Measurements from ENCODE around the gene WHRN. TPM values are rescaled to one million over a fixed set of nuclear protein-coding genes. Genes with fewer than 3 reads are reported as not detected.

WHRN gene
- total and polyA plus RNA-seq, 2 of the 13 experiments (the other 11 are each of a cell fraction or from before 2014, with no cell fraction given): 2.3 to 5.3 TPM

- POLR2A ChIA-PET: no interaction called here
- intact Hi-C loops (cut with micrococcal nuclease; ENCODE audit: unreplicated experiment): no loop called here
- WGBS (ENCODE audit: low lambda C conversion rate): 96% methylated on average over 6 of the region's 6 CpGs
- TF ChIP-seq MLXIP (CRISPR knock-in tag; IDR thresholded peaks at IDR 0.05; ENCODE audit: borderline replicate concordance): no peak
- no peak for TF ChIP-seq SP4 (CRISPR knock-in tag; IDR thresholded peaks at IDR 0.05)
- TF ChIP-seq FOSL2 (CRISPR knock-in tag; IDR thresholded peaks at IDR 0.05): no peak
- TF ChIP-seq ZNF224 (CRISPR knock-in tag; IDR thresholded peaks at IDR 0.05): no peak
- TF ChIP-seq AKNA (CRISPR knock-in tag; IDR thresholded peaks at IDR 0.05; ENCODE audit: borderline replicate concordance): no peak
- no peak for TF ChIP-seq ZFYVE20 (CRISPR knock-in tag; IDR thresholded peaks at IDR 0.05; ENCODE audit: borderline replicate concordance, low read depth)
- no peak for TF ChIP-seq TERF1 (CRISPR knock-in tag; IDR thresholded peaks at IDR 0.05)
- TF ChIP-seq ZSCAN21 (CRISPR knock-in tag; IDR thresholded peaks at IDR 0.05; ENCODE audit: borderline replicate concordance): no peak
- TF ChIP-seq TCF7 (IDR thresholded peaks at IDR 0.05; ENCODE audit: low read depth): no peak
- TF ChIP-seq ZBTB4 (CRISPR knock-in tag; IDR thresholded peaks at IDR 0.05; ENCODE audit: borderline replicate concordance): no peak
These were observed 149.5 kb downstream of the WHRN start for GRCh38 chr9:114355821-114356220.

More at GRCh38 chr9:114355821-114356220, 149.5 kb downstream of the WHRN start:
- no peaks in the 10 kb centered on the region for H4K20me1 ChIP-seq (ENCODE audit: insufficient read depth, low read length)
- H3K27ac ChIP-seq (ENCODE audit: extremely low read length, insufficient read depth, low read length): no peak overlapping the region
- ATAC-seq: no peak
- H3K4me2 ChIP-seq (ENCODE audit: low read depth, low read length): no peak overlapping the region
- FAIRE-seq: no peak
- DNase-seq (ENCODE audit: low spot score): no peak
- H3K9me3 ChIP-seq (ENCODE audit: low read length): no peaks in the 10 kb centered on the region
- no peaks in the 10 kb centered on the region for H3K79me2 ChIP-seq (ENCODE audit: insufficient read depth, low read length)
- no peaks in the 10 kb centered on the region; the same call in 1 of the 2 replicates for H3K4me1 ChIP-seq (ENCODE audit: insufficient read depth, low read length)
- in situ Hi-C loops (cut with HindIII; ENCODE audit: extremely low pct_ligation_motif_present, low pct_unique_long_range_greater_than_20kb): no loop called here
- H3K4me3 ChIP-seq (replicated peaks in 1 of 3; ENCODE audit: insufficient read depth in 1 of 3, low read depth in 2 of 3, low read length in 3 of 3): no peak overlapping the region
- peaks cover 0 to 32% of the 10 kb centered on the region in 2 experiments; a peak in 2 of 5 replicates for H3K36me3 ChIP-seq (replicated peaks in 1 of 2; ENCODE audit: control insufficient read depth in 1 of 2, insufficient read depth in 2 of 2, low read length in 2 of 2)
- H3K27me3 ChIP-seq (ENCODE audit: control insufficient read depth in 1 of 2, insufficient read depth in 2 of 2, low read length in 2 of 2): no peaks in the 10 kb centered on the region
- CTCF ChIA-PET (ENCODE audit: low intra/inter-chr PET ratio, low total read pairs): no interaction called here
- no peak overlapping the region for H2AFZ ChIP-seq (ENCODE audit: low read length)
- no TSS peak for BruUV-seq (replicated peaks)
- no peak overlapping the region for H3K9ac ChIP-seq (ENCODE audit: insufficient read depth, low read depth, low read length)

Measured in HepG2 (cell line).